Subcutaneous abdominal adipose tissue (tissue), 5 donors: ENCODE measurements around the gene NOXO1.

ENCODE experiments used
- H3K27ac ChIP-seq: one replicate; pipeline ENCODE4 v1.7.0; 2013; ENCODE audit warnings: low read depth, mild to moderate bottlenecking, inconsistent platforms, low read length, moderate library complexity
- H3K27me3 ChIP-seq, 5 donors: one replicate each; pipeline ENCODE4 v1.7.0; 2013; ENCODE audit warnings: low read length in 5 of 5, inconsistent platforms in 1 of 5; ENCODE audit not compliant: control insufficient read depth in 5 of 5, insufficient read depth in 4 of 5
- H3K36me3 ChIP-seq, 5 donors: one replicate each; pipeline ENCODE4 v1.7.0; 2013; ENCODE audit warnings: low read length in 5 of 5; ENCODE audit not compliant: control insufficient read depth in 5 of 5, insufficient read depth in 5 of 5
- H3K4me1 ChIP-seq, 5 donors: one replicate each; pipeline ENCODE4 v1.7.0; 2013; ENCODE audit warnings: low read length in 5 of 5, mild to moderate bottlenecking in 3 of 5, moderate library complexity in 1 of 5; ENCODE audit not compliant: control insufficient read depth in 5 of 5, insufficient read depth in 5 of 5
- H3K4me3 ChIP-seq, 5 donors: one replicate each; pipeline ENCODE4 v1.7.0; 2013; ENCODE audit warnings: low read length in 5 of 5, low read depth in 1 of 5
- H3K9ac ChIP-seq, 5 donors: one replicate each; pipeline ENCODE4 v1.7.0; 2013; ENCODE audit warnings: low read length in 5 of 5, mild to moderate bottlenecking in 4 of 5, moderate library complexity in 3 of 5
- H3K9me3 ChIP-seq, 5 donors: one replicate each; pipeline ENCODE4 v1.7.0; 2013; ENCODE audit warnings: low read length in 5 of 5; ENCODE audit not compliant: control insufficient read depth in 5 of 5
- donor health status: healthy.
- donor health status: healthy.
- donor health status: healthy.
- donor health status: healthy.
- donor health status: healthy.

Gene NOXO1

GRCh38 chr16:1973461-1974156 lies 7.7 kb downstream of the NOXO1 start:
- H3K9me3 ChIP-seq = no peaks in the 10 kb centered on the region
- no peak overlapping the region for H3K4me3 ChIP-seq
- no peak overlapping the region for H3K27ac ChIP-seq
- peaks cover 0 to 28% (median 16%) of the 10 kb centered on the region in 5 donors for H3K27me3 ChIP-seq
- peaks cover 0 to 49% (median 46%) of the 10 kb centered on the region in 5 donors for H3K36me3 ChIP-seq
- no peak overlapping the region for H3K9ac ChIP-seq
- H3K4me1 ChIP-seq = peaks cover 3 to 28% (median 25%) of the 10 kb centered on the region in 5 donors

GRCh38 chr16:1972490-1972877 lies 8.8 kb downstream of the NOXO1 start:
- Histone ChIP-seq H3K9me3 (no peaks in the 10 kb centered on the region), H3K9ac (peak overlapping the region in 4 of 5 donors; percentile 87 to 93 (median 89)), H3K4me1 (peaks cover 3 to 28% (median 25%) of the 10 kb centered on the region in 5 donors), H3K36me3 (peaks cover 0 to 37% (median 35%) of the 10 kb centered on the region in 5 donors), H3K27me3 (peaks cover 0 to 19% (median 7%) of the 10 kb centered on the region in 5 donors), H3K27ac (peak overlapping the region; percentile 91), H3K4me3 (peak overlapping the region; percentile 64 to 92 (median 88))

- Histone ChIP-seq H3K27me3 (peaks cover 0 to 18% (median 5%) of the 10 kb centered on the region in 5 donors), H3K9ac (peak within 1 kb of the TSS; percentile 87 to 93 (median 88)), H3K4me3 (peak within 1 kb of the TSS; percentile 79 to 92 (median 88)), H3K27ac (peak within 1 kb of the TSS; percentile 91), H3K9me3 (no peaks in the 10 kb centered on the region), H3K36me3 (peaks cover 0 to 32% (median 30%) of the 10 kb centered on the region in 5 donors), H3K4me1 (peaks cover 3 to 28% (median 25%) of the 10 kb centered on the region in 5 donors)
Observed at GRCh38 chr16:1971796-1972489, 9.3 kb downstream of the NOXO1 start, which contains the start of gene TBL3. TSS of gene TBL3 (plus strand) at chr16:1972053. CDS start at chr16:1972165, 112 bp downstream.

GRCh38 chr16:1968146-1968953 lies 12.9 kb downstream of the NOXO1 start:
- Histone ChIP-seq H3K27me3 (no peaks in the 10 kb centered on the region), H3K9me3 (no peaks in the 10 kb centered on the region), H3K9ac (no peak overlapping the region), H3K36me3 (peaks cover 0 to 4% (median 3%) of the 10 kb centered on the region in 5 donors), H3K4me1 (peaks cover 3 to 47% (median 37%) of the 10 kb centered on the region in 5 donors), H3K4me3 (no peak overlapping the region), H3K27ac (no peak overlapping the region)

- Histone ChIP-seq H3K36me3 (peaks cover 0 to 21% (median 19%) of the 10 kb centered on the region in 5 donors), H3K4me3 (peak within 1 kb of the TSS; percentile 72 to 90 (median 81)), H3K27me3 (no peaks in the 10 kb centered on the region)
Observed at GRCh38 chr16:1966460-1966859, 14.8 kb downstream of the NOXO1 start, which contains the start of gene RNF151. TSS of gene RNF151 (plus strand) at chr16:1966856. CDS start at chr16:1966882, 26 bp downstream.

GRCh38 chr16:1965396-1966001 lies 15.8 kb downstream of the NOXO1 start:
- Histone ChIP-seq H3K27ac (peak overlapping the region; percentile 93), H3K9ac (peak overlapping the region; percentile 22 to 98 (median 92)), H3K4me3 (peak overlapping the region; percentile 72 to 90 (median 81)), H3K36me3 (peaks cover 0 to 27% (median 24%) of the 10 kb centered on the region in 5 donors), H3K27me3 (no peaks in the 10 kb centered on the region), H3K4me1 (peaks cover 3 to 29% (median 26%) of the 10 kb centered on the region in 5 donors), H3K9me3 (no peaks in the 10 kb centered on the region)

More at GRCh38 chr16:1966460-1966859, 14.8 kb downstream of the NOXO1 start, which contains the start of gene RNF151:
- peak within 1 kb of the TSS; percentile 93 for H3K27ac ChIP-seq
- peaks cover 1 to 30% (median 27%) of the 10 kb centered on the region in 5 donors for H3K4me1 ChIP-seq
- H3K9ac ChIP-seq = peak within 1 kb of the TSS; percentile 22 to 98 (median 92)
- H3K9me3 ChIP-seq = no peaks in the 10 kb centered on the region

GRCh38 chr16:1964506-1965395 lies 16.5 kb downstream of the NOXO1 start, which contains the start of gene RPS2:
TSS of gene RPS2 (minus strand) at chr16:1964826. CDS start at chr16:1964625, 201 bp downstream.
- peaks cover 0 to 27% (median 24%) of the 10 kb centered on the region in 5 donors for H3K36me3 ChIP-seq
- H3K27ac ChIP-seq = peak within 1 kb of the TSS; percentile 93
- H3K4me1 ChIP-seq = peaks cover 3 to 36% (median 33%) of the 10 kb centered on the region in 5 donors
- peak within 1 kb of the TSS; percentile 43 to 98 (median 92) for H3K9ac ChIP-seq
- no peaks in the 10 kb centered on the region for H3K9me3 ChIP-seq
- peak within 1 kb of the TSS; percentile 80 to 90 (median 85) for H3K4me3 ChIP-seq
- H3K27me3 ChIP-seq = no peaks in the 10 kb centered on the region

- peak overlapping the region; percentile 77 for H3K27ac ChIP-seq
- peaks cover 0 to 27% (median 24%) of the 10 kb centered on the region in 5 donors for H3K36me3 ChIP-seq
- peaks cover 3 to 42% (median 39%) of the 10 kb centered on the region in 5 donors for H3K4me1 ChIP-seq
- peak overlapping the region; percentile 43 to 98 (median 90) for H3K9ac ChIP-seq
- H3K27me3 ChIP-seq = no peaks in the 10 kb centered on the region
- peak overlapping the region; percentile 80 to 90 (median 85) for H3K4me3 ChIP-seq
- no peaks in the 10 kb centered on the region for H3K9me3 ChIP-seq
Observed at GRCh38 chr16:1963806-1964505, 17.3 kb downstream of the NOXO1 start.
